ENCODE results near the gene ASIC4.

DNA sequence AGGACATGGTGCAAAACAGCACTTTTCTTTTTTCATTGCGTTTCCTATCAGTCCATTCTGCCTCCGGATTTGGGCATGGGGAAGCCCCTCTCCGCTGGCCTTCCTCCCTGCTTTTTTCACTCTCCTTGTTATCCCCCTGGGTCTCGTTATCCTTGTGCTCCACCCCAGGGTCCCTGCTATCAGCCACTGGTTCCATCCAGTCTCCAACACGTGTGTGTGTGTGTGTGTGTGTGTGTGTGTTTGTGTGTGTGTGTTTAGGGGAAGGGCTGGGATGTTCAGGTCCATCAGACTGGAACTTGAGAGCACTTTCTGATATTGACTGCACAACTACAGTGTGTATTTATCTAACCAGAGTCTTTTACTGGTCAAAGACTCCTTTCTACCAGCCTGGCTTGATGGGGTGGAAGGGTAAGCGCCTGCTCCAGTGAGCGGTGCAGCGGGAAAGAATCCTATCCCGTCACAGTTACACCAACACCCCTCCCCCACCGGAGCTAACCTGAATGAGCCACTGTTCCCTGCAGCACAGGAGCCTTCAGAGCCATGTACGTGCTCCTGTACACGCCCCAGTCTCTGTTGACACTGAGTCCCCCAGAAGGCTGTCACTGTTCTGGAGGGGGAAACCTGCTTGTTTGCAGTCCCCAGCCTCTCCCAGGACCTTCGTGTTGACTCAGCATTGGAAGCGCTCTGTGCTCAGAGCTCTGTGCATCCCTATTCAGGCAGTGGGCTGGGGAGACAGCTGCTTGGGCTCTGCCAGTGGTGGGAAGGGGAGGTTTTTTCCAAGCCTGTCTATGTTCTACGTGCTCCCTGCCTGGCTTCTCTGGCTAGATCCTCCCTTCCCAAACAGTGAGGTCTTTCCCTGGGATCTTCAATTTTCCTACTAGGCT is 62.5 kb downstream of the ASIC4 start:
- no peak for TF ChIP-seq NUFIP1 (IDR thresholded peaks at IDR 0.05; ENCODE audit: partially characterized antibody)
- no peak for TF ChIP-seq GTF2F1 (IDR thresholded peaks at IDR 0.05; ENCODE audit: low read depth, low read length)
- TF ChIP-seq, protein P1, sequence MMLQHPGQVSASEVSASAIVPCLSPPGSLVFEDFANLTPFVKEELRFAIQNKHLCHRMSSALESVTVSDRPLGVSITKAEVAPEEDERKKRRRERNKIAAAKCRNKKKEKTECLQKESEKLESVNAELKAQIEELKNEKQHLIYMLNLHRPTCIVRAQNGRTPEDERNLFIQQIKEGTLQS (IDR thresholded peaks at IDR 0.05), result no peak
- TF ChIP-seq, protein P1 (CRISPR knock-in tag; conservative IDR thresholded peaks at IDR 0.05), result no peak
- TF ChIP-seq ZNF589 (CRISPR knock-in tag; IDR thresholded peaks at IDR 0.05; ENCODE audit: low read depth), result no peak
- TF ChIP-seq SREBF2 (CRISPR knock-in tag; IDR thresholded peaks at IDR 0.05), result no peak
- no peak for TF ChIP-seq SETDB1 (IDR thresholded peaks at IDR 0.05; ENCODE audit: low read length)
- TF ChIP-seq POLR2A (conservative IDR thresholded peaks at IDR 0.05), result no peak
- TF ChIP-seq TOE1 (IDR thresholded peaks at IDR 0.05; ENCODE audit: borderline replicate concordance), result no peak
- no peak for TF ChIP-seq TOE1 (CRISPR knock-in tag; IDR thresholded peaks at IDR 0.05; ENCODE audit: borderline replicate concordance, low read depth)
- TF ChIP-seq ZNF121 (CRISPR knock-in tag; conservative IDR thresholded peaks at IDR 0.05), result no peak
- no peak for TF ChIP-seq KLF1 (tag; IDR thresholded peaks at IDR 0.05)
- TF ChIP-seq FOXM1 (IDR thresholded peaks at IDR 0.05; ENCODE audit: low read depth), result no peak
- TF ChIP-seq FOXM1 (CRISPR knock-in tag; IDR thresholded peaks at IDR 0.05; ENCODE audit: low read depth), result no peak
- TF ChIP-seq, protein P2, sequence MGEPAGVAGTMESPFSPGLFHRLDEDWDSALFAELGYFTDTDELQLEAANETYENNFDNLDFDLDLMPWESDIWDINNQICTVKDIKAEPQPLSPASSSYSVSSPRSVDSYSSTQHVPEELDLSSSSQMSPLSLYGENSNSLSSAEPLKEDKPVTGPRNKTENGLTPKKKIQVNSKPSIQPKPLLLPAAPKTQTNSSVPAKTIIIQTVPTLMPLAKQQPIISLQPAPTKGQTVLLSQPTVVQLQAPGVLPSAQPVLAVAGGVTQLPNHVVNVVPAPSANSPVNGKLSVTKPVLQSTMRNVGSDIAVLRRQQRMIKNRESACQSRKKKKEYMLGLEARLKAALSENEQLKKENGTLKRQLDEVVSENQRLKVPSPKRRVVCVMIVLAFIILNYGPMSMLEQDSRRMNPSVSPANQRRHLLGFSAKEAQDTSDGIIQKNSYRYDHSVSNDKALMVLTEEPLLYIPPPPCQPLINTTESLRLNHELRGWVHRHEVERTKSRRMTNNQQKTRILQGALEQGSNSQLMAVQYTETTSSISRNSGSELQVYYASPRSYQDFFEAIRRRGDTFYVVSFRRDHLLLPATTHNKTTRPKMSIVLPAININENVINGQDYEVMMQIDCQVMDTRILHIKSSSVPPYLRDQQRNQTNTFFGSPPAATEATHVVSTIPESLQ (CRISPR knock-in tag; IDR thresholded peaks at IDR 0.05), result no peak
- TF ChIP-seq MXI1 (IDR thresholded peaks at IDR 0.05; ENCODE audit: low read depth, low read length), result no peak
- no peak for TF ChIP-seq SMAD3 (CRISPR knock-in tag; conservative IDR thresholded peaks at IDR 0.05)

Measured in K562 (cell line).